T-helper 2 cell treated with Interferon-gamma antibody and Interleukin-4, amounts not matched to agents 100 ng/mL and 5 ng/mL, for 36 hours (primary cell): Measurements from ENCODE around the gene OTP. TPM values are rescaled to one million over a fixed set of nuclear protein-coding genes. Genes with fewer than 3 reads are reported as not detected.
"Not testable (repeated sequence)": the region's sequence is repeated elsewhere in the genome, so short reads cannot be mapped to it uniquely, and the experiment has no call there.

Experiments
- intact Hi-C: fragments of 100-400 bp; cut with micrococcal nuclease; formaldehyde crosslinking; loops from one replicate; pipeline ENCODE4 v1.15.1; 2023
- total RNA-seq: library from RNA; stranded (reverse); gene quantifications from 2 replicates; pipeline ENCODE4 v1.2.3, GENCODE V29; 2022

Gene OTP
- total RNA-seq, 1 donor from 2014 or later = not detected

- intact Hi-C loops = no loop called here
Measured at GRCh38 chr5:77621440-77621839, 17.1 kb downstream of the OTP start.

GRCh38 chr5:77620405-77620804, 18.1 kb downstream of the OTP start:
- intact Hi-C loops = no loop called here

- intact Hi-C loops = no loop called here
Measured at GRCh38 chr5:77616920-77617319, 21.6 kb downstream of the OTP start.

GRCh38 chr5:77608927-77609326, 29.6 kb downstream of the OTP start:
- intact Hi-C loops = not testable (repeated sequence)

- intact Hi-C loops = no loop called here
Measured at GRCh38 chr5:77607324-77607723, 31.2 kb downstream of the OTP start.

- intact Hi-C loops = no loop called here
Measured at GRCh38 chr5:77606279-77606678, 32.2 kb downstream of the OTP start.

GRCh38 chr5:77599679-77600078, 38.8 kb downstream of the OTP start:
- intact Hi-C loops = no loop called here

- intact Hi-C loops = no loop called here
Measured at GRCh38 chr5:77590347-77590746, 48.2 kb downstream of the OTP start.

GRCh38 chr5:77588175-77588574, 50.3 kb downstream of the OTP start:
- intact Hi-C loops = no loop called here

GRCh38 chr5:77586101-77586500, 52.4 kb downstream of the OTP start:
- intact Hi-C loops = no loop called here

- intact Hi-C loops = not testable (repeated sequence)
Measured at GRCh38 chr5:77582143-77582542, 56.4 kb downstream of the OTP start.

Other genes starting within 250 kb of the OTP start
- gene WDR41, start 146.4 kb downstream of the OTP start, total RNA-seq = 45.4 and 51.9 TPM in 2 replicates
- gene TBCA, start 137.6 kb upstream of the OTP start, total RNA-seq = 179 and 180 TPM in 2 replicates